Left ventricle myocardium inferior (tissue), 1 donor: ENCODE measurements around the gene CCDC6. TPM values are rescaled to one million over a fixed set of nuclear protein-coding genes. Genes with fewer than 3 reads are reported as not detected.

Experiments
- DNase-seq: peaks from one replicate; pipeline ENCODE4 v3.0.0-alpha.2; 2020
- H3K27ac ChIP-seq: fragments of 200-600 bp; replicated peaks from 2 replicates; pipeline ENCODE4 v1.8.0; 2021
- H3K27me3 ChIP-seq: fragments of 200-600 bp; 2 replicates; pipeline ENCODE4 v1.8.0; 2021; ENCODE audit warnings: low read depth
- H3K36me3 ChIP-seq: fragments of 200-600 bp; 2 replicates; pipeline ENCODE4 v1.8.0; 2021
- H3K4me1 ChIP-seq: fragments of 200-600 bp; 2 replicates; pipeline ENCODE4 v1.8.0; 2021
- H3K4me3 ChIP-seq: fragments of 200-600 bp; 2 replicates; pipeline ENCODE4 v1.8.0; 2021; ENCODE audit warnings: mild to moderate bottlenecking, moderate library complexity
- H3K9me3 ChIP-seq: fragments of 200-600 bp; replicated peaks from 2 replicates; pipeline ENCODE4 v1.8.0; 2021
- CTCF ChIP-seq: fragments of 200-600 bp; IDR thresholded peaks from 2 replicates; pipeline ENCODE4 v1.8.0; 2021; ENCODE audit warnings: antibody characterized with exemption, mild to moderate bottlenecking, borderline replicate concordance
- intact Hi-C: fragments of 100-400 bp; cut with micrococcal nuclease; formaldehyde crosslinking; loops from one replicate; pipeline ENCODE4 v1.11.0; 2022
- total RNA-seq: library from RNA; stranded (reverse); fragmentation: NEBNext Ultra II Directional; extraction: Animal tissue kit (Norgen Biotek cat#: 25700); gene quantifications from one replicate; pipeline ENCODE4 v1.2.1, GENCODE V29; 2021
- donor health status: DM: no; HTN: yes; CAD: no; lungs with severe emphysema.

CCDC6 gene
- total RNA-seq, 1 donor from 2014 or later: 16.4 TPM

DNA sequence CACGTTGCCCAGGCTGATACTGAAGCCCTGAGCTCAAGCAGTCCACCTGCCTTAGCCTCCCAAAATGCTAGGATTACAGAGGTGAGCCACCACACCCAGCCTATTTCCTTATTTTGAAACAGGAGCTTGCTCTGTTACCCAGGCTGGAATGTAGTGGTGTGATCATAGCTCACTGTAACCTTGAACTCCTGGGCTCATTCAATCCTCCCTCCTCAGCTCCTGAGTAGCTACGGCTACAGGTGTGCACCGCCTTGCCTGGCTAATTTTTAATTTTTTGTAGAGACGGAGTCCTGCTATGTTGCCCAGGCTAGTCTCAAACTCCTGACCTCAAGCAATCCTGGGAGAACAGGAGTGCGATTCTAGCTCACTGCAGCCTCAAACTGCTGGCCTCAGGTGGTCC, 164.8 kb downstream of the CCDC6 start:
- TF ChIP-seq CTCF: no peak

DNA sequence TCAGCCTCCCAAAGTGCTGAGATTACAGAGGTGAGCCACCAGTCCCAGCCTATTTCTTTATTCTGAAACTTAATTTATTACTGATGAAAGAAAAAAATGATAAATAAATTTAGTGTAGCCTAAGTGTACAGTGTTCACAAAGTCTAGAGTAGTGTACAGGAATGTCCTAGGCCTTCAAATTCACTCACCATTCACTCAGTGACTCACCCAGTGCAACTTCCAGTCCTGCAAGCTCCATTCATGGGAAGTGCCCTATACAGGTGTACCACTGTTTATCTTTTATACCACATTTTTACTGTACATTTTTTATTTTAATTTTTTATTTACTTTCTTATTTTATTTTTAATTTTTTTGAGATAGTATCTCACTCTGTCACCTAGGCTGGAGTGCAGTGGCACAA, 165.3 kb downstream of the CCDC6 start:
- no peak for DNase-seq
- no peaks in the 10 kb centered on the region for H3K36me3 ChIP-seq
- intact Hi-C loops: no loop called here
- no peak overlapping the region for H3K4me3 ChIP-seq
- H3K4me1 ChIP-seq: no peaks in the 10 kb centered on the region
- no peak for TF ChIP-seq CTCF
- H3K9me3 ChIP-seq: no peaks in the 10 kb centered on the region
- H3K27ac ChIP-seq: no peak overlapping the region
- H3K27me3 ChIP-seq: no peaks in the 10 kb centered on the region

More for the DNA sequence above, 164.8 kb downstream of the CCDC6 start:
- Histone ChIP-seq H3K4me1 (no peaks in the 10 kb centered on the region), H3K27ac (no peak overlapping the region), H3K9me3 (no peaks in the 10 kb centered on the region), H3K27me3 (no peaks in the 10 kb centered on the region), H3K4me3 (no peak overlapping the region), H3K36me3 (no peaks in the 10 kb centered on the region)
- intact Hi-C loops: no loop called here
- DNase-seq: no peak

Other genes starting within 250 kb of the CCDC6 start
- 1.1 TPM for gene SLC16A9, start 196.7 kb downstream of the CCDC6 start, total RNA-seq
- gene MRLN, start 153.1 kb downstream of the CCDC6 start, total RNA-seq: not detected